ENCODE results near the gene FOSL2. TPM values are rescaled to one million over a fixed set of nuclear protein-coding genes. Genes with fewer than 3 reads are reported as not detected.

FOSL2 gene
- 2.3 and 4.3 TPM in 2 replicates for total RNA-seq (2014; rRNA removed; shearing (Covaris generic))
- polyA plus RNA-seq (2016; fragmentation: Nextera tagmentation; extraction: Ambion mirVana): 0.60 and 0.61 TPM in 2 replicates
- long read RNA-seq: 0 reads

- ATAC-seq: peak; percentile 66
- H3F3A ChIP-seq (replicated peaks; ENCODE audit: low read depth): 0 out of 2 replicates have a peak, but pooled peaks cover 12% of the 10 kb centered on the region
- peaks cover 75% of the 10 kb centered on the region for H3K27me3 ChIP-seq (ENCODE audit: insufficient read depth)
- Mint-ChIP-seq H3K27ac (peak within 1 kb of the TSS; percentile 86), H3K36me3 (ENCODE audit: low read depth) (no peaks in the 10 kb centered on the region), H3K4me3 (peak within 1 kb of the TSS; percentile 87), H3K27me3 (ENCODE audit: insufficient read depth, low read depth, poor library complexity) (peaks cover 41% of the 10 kb centered on the region), H3K4me1 (peaks cover 22% of the 10 kb centered on the region), H3K9me3 (no peaks in the 10 kb centered on the region)
- no peaks in the 10 kb centered on the region for H3K79me2 ChIP-seq (replicated peaks; ENCODE audit: insufficient read depth)
- H3K36me3 ChIP-seq (ENCODE audit: insufficient read depth): no peaks in the 10 kb centered on the region
- H4K20me1 ChIP-seq (replicated peaks; ENCODE audit: insufficient read depth): peaks cover 2% of the 10 kb centered on the region; the same call in 1 of the 2 replicates
- H3K9me2 ChIP-seq (ENCODE audit: insufficient read depth): no peaks in the 10 kb centered on the region
- no peak within 1 kb of the TSS for H3K27ac ChIP-seq (ENCODE audit: low read depth)
- DNase-seq (ENCODE audit: low spot score): peak; percentile 95
- TF ChIP-seq STAT1 (IDR thresholded peaks at IDR 0.05; ENCODE audit: unreplicated experiment): no peak
- peak; percentile 66 for TF ChIP-seq CREB1 (CRISPR knock-in tag; IDR thresholded peaks at IDR 0.05; ENCODE audit: low read depth)
- peak; percentile 86 for TF ChIP-seq POLR2AphosphoS5 (IDR thresholded peaks at IDR 0.05; ENCODE audit: low read depth)
- TF ChIP-seq EZH2phosphoT487 (IDR thresholded peaks at IDR 0.05; ENCODE audit: unreplicated experiment): no peak
- peak within 1 kb of the TSS; percentile 95 for H2AFZ ChIP-seq
- peaks cover 12% of the 10 kb centered on the region; the same call in 1 of the 2 replicates for H3K4me1 ChIP-seq (ENCODE audit: insufficient read depth)
- peak within 1 kb of the TSS; percentile 96 for H3K4me2 ChIP-seq
- peak within 1 kb of the TSS; percentile 96 for H3K4me3 ChIP-seq
Observed at GRCh38 chr2:28392297-28393113, at the start of gene FOSL2. FOSL2 (plus strand) TSS chr2:28392858; CDS start chr2:28393721, 863 bp downstream.

- peaks cover 4% of the 10 kb centered on the region for H3K27me3 Mint-ChIP-seq (ENCODE audit: insufficient read depth, low read depth, poor library complexity)
- H3K4me1 ChIP-seq (ENCODE audit: insufficient read depth): peaks cover 8% of the 10 kb centered on the region
- no peaks in the 10 kb centered on the region for H3K79me2 ChIP-seq (replicated peaks; ENCODE audit: insufficient read depth)
- ATAC-seq (no peak), DNase-seq (ENCODE audit: low spot score) (no peak)
- no peak overlapping the region for H3K4me3 ChIP-seq
- no peaks in the 10 kb centered on the region for H3K9me3 Mint-ChIP-seq
- no peak overlapping the region; the same call in 1 of the 2 replicates for H3K27ac Mint-ChIP-seq
- H3F3A ChIP-seq (replicated peaks; ENCODE audit: low read depth): no peaks in the 10 kb centered on the region
- no peak overlapping the region for H3K27ac ChIP-seq (ENCODE audit: low read depth)
- H3K27me3 ChIP-seq (ENCODE audit: insufficient read depth): no peaks in the 10 kb centered on the region
- no peak overlapping the region for H3K4me2 ChIP-seq
- no peaks in the 10 kb centered on the region for H3K36me3 Mint-ChIP-seq (ENCODE audit: low read depth)
- H3K36me3 ChIP-seq (ENCODE audit: insufficient read depth): no peaks in the 10 kb centered on the region
- no peak overlapping the region for H2AFZ ChIP-seq
- no peaks in the 10 kb centered on the region for H3K9me2 ChIP-seq (ENCODE audit: insufficient read depth)
- H4K20me1 ChIP-seq (replicated peaks; ENCODE audit: insufficient read depth): no peaks in the 10 kb centered on the region
- H3K4me3 Mint-ChIP-seq: no peak overlapping the region
- peaks cover 29% of the 10 kb centered on the region for H3K4me1 Mint-ChIP-seq
- TF ChIP-seq ZNF114 (CRISPR knock-in tag; IDR thresholded peaks at IDR 0.05) (no peak), NANOG (IDR thresholded peaks at IDR 0.05; ENCODE audit: borderline replicate concordance) (no peak), EZH2phosphoT487 (IDR thresholded peaks at IDR 0.05; ENCODE audit: unreplicated experiment) (no peak), CREB1 (CRISPR knock-in tag; IDR thresholded peaks at IDR 0.05; ENCODE audit: low read depth) (no peak), STAT1 (IDR thresholded peaks at IDR 0.05; ENCODE audit: unreplicated experiment) (no peak), EZH2 (IDR thresholded peaks at IDR 0.05; ENCODE audit: low read depth, unreplicated experiment) (no peak), CTCF (conservative IDR thresholded peaks at IDR 0.05; ENCODE audit: low read depth in 2 of 2) (no peak), ETS1 (IDR thresholded peaks at IDR 0.05) (no peak), POLR2AphosphoS5 (IDR thresholded peaks at IDR 0.05; ENCODE audit: low read depth) (no peak), REST (IDR thresholded peaks at IDR 0.05; ENCODE audit: unreplicated experiment) (no peak)
Observed at GRCh38 chr2:28343184-28343942, 49.3 kb upstream of the FOSL2 start.
